HepG2 (cell line): ENCODE data around the gene SWI5. TPM values are rescaled to one million over a fixed set of nuclear protein-coding genes. Genes with fewer than 3 reads are reported as not detected.

Source experiments
- BHLHE40 ChIP-seq: IDR thresholded peaks from 2 replicates; pipeline ENCODE4 v1.6.1; 2011; ENCODE audit warnings: low read length, improper control_type of control experiment
- DRAP1 ChIP-seq: IDR thresholded peaks from 2 replicates; pipeline ENCODE4 v1.6.1; 2016; ENCODE audit warnings: missing genetic modification reagents, missing compliant biosample characterization
- LBX2 ChIP-seq: sonication (generic); formaldehyde crosslinking; IDR thresholded peaks from 2 replicates; pipeline ENCODE4 v1.5.0; 2020; ENCODE audit warnings: missing genetic modification reagents, mild to moderate bottlenecking, borderline replicate concordance
- MLX ChIP-seq: IDR thresholded peaks from 2 replicates; pipeline ENCODE4 v1.6.1; 2016
- REPIN1 ChIP-seq: sonication (generic); formaldehyde crosslinking; IDR thresholded peaks from 2 replicates; pipeline ENCODE4 v1.8.0; 2022; ENCODE audit warnings: missing genetic modification reagents, low read depth, mild to moderate bottlenecking, borderline replicate concordance
- SOX13 ChIP-seq, 3 experiments: fragments of 450-650 bp in 1 of 3; sonication (generic) in 1 of 3; formaldehyde crosslinking in 1 of 3; IDR thresholded peaks in 2 of 3; conservative IDR thresholded peaks in 1 of 3; 2 replicates each; pipeline versions ENCODE4 v1.5.0 to v1.6.1; 2016 to 2020; ENCODE audit warnings: antibody characterized with exemption in 1 of 3, mild to moderate bottlenecking in 1 of 3, missing compliant biosample characterization in 1 of 3, missing genetic modification reagents in 1 of 3, moderate library complexity in 1 of 3
- SP1 ChIP-seq, 2 experiments: fragments of 450-650 bp in 1 of 2; sonication (generic) in 1 of 2; formaldehyde crosslinking in 1 of 2; IDR thresholded peaks; 2 replicates each; pipeline versions ENCODE4 v1.4.0 to v1.6.1; 2016 to 2020; ENCODE audit warnings: missing genetic modification reagents in 1 of 2
- TFDP2 ChIP-seq: sonication (generic); formaldehyde crosslinking; IDR thresholded peaks from 2 replicates; pipeline ENCODE4 v1.4.0; 2020; ENCODE audit warnings: missing genetic modification reagents
- ZFP41 ChIP-seq: sonication (generic); formaldehyde crosslinking; IDR thresholded peaks from 2 replicates; pipeline ENCODE4 v1.4.0; 2020; ENCODE audit warnings: mild to moderate bottlenecking, missing genetic modification reagents, borderline replicate concordance
- ZNF136 ChIP-seq: sonication (generic); formaldehyde crosslinking; IDR thresholded peaks from 2 replicates; pipeline ENCODE4 v1.8.1; 2022; ENCODE audit warnings: low read depth, mild to moderate bottlenecking, moderate library complexity, missing genetic modification reagents
- ZNF276 ChIP-seq: sonication (generic); formaldehyde crosslinking; IDR thresholded peaks from 2 replicates; pipeline ENCODE4 v1.4.0; 2020; ENCODE audit warnings: mild to moderate bottlenecking, low read depth, missing genetic modification reagents
- ZNF326 ChIP-seq: sonication (generic); formaldehyde crosslinking; IDR thresholded peaks from 2 replicates; pipeline ENCODE4 v1.4.0; 2020; ENCODE audit warnings: missing genetic modification reagents, borderline replicate concordance
- ZNF354B ChIP-seq: sonication (generic); formaldehyde crosslinking; IDR thresholded peaks from 2 replicates; pipeline ENCODE4 v1.8.0; 2022; ENCODE audit warnings: mild to moderate bottlenecking, missing genetic modification reagents
- ZNF451 ChIP-seq: sonication (generic); formaldehyde crosslinking; IDR thresholded peaks from 2 replicates; pipeline ENCODE4 v1.5.0; 2020; ENCODE audit warnings: mild to moderate bottlenecking, missing genetic modification reagents
- ZNF646 ChIP-seq: sonication (generic); formaldehyde crosslinking; IDR thresholded peaks from 2 replicates; pipeline ENCODE4 v1.9.0; 2021; ENCODE audit warnings: mild to moderate bottlenecking, missing genetic modification reagents
- ZNF792 ChIP-seq: IDR thresholded peaks from 2 replicates; pipeline ENCODE4 v1.6.1; 2016
- polyA plus RNA-seq, 8 experiments: library from polyadenylated mRNA; depleted of rRNA in 3 of 8; stranded (reverse) in 7 of 8; unstranded in 1 of 8; fragments of >200 nt; fragmentation: Illumina TruSeq in 4 of 8; extraction: Trizol in 4 of 8; gene quantifications; 2 replicates each; pipeline versions ENCODE4 v1.2.1 to v1.2.3, GENCODE V29; 2011 to 2016; ENCODE audit warnings: low read depth in 4 of 8, missing spikeins in 1 of 8, mixed read lengths in 1 of 8; ENCODE audit not compliant: insufficient read depth in 1 of 8
- total RNA-seq, 5 experiments: library from RNA; depleted of rRNA; stranded (reverse); fragments of >200 nt; fragmentation: Illumina TruSeq; extraction: Trizol; gene quantifications; 2 replicates each; pipeline ENCODE4 v1.2.3, GENCODE V29; 2016; ENCODE audit warnings: low read depth in 1 of 5

SWI5 gene
- total and polyA plus RNA-seq, 2 of the 13 experiments (the other 11 are each of a cell fraction or from before 2014, with no cell fraction given) = 39.2 to 41.0 TPM

GRCh38 chr9:128322404-128323211, 46.5 kb downstream of the SWI5 start, which contains the start of the genes COQ4 and TRUB2 (continued):
- TF ChIP-seq ZNF136 (CRISPR knock-in tag) = 0 out of 2 replicates have a peak, but pooled peaks have one; percentile 60
- TF ChIP-seq ZNF276 (CRISPR knock-in tag) = peak; percentile 49; the same call in 1 of the 2 replicates
- TF ChIP-seq MLX (CRISPR knock-in tag) = no peak
- TF ChIP-seq ZNF646 (CRISPR knock-in tag) = peak; percentile 33; the same call in 1 of the 2 replicates
- TF ChIP-seq ZNF354B (CRISPR knock-in tag) = 0 out of 2 replicates have a peak, but pooled peaks have one; percentile 22
- peak; percentile 80; the same call in 1 of the 2 replicates for TF ChIP-seq ZFP41 (CRISPR knock-in tag)
- peak; percentile 40; the same call in 1 of the 2 replicates for TF ChIP-seq DRAP1 (CRISPR knock-in tag)
- peak; percentile 65; the same call in 1 of the 2 replicates for TF ChIP-seq TFDP2 (CRISPR knock-in tag)
- peak; percentile 86 for TF ChIP-seq REPIN1 (CRISPR knock-in tag)
- no peak for TF ChIP-seq ZNF326 (CRISPR knock-in tag)
- 0 out of 2 replicates have a peak, but pooled peaks have one; percentile 57 for TF ChIP-seq LBX2
- no peak for TF ChIP-seq SP1 (IDR thresholded peaks at IDR 0.05)
- TF ChIP-seq SP1 (CRISPR knock-in tag; IDR thresholded peaks at IDR 0.05) = peak; percentile 90
- TF ChIP-seq SOX13 (IDR thresholded peaks at IDR 0.05) = 0 out of 2 replicates have a peak, but pooled peaks have one; percentile 4
- no peak for TF ChIP-seq SOX13 (CRISPR knock-in tag; conservative IDR thresholded peaks at IDR 0.05 in 1 of 2, IDR thresholded peaks at IDR 0.05 in 1 of 2)
- TF ChIP-seq ZNF451 (CRISPR knock-in tag) = peak; percentile 75
- peak; percentile 28; the same call in 1 of the 2 replicates for TF ChIP-seq ZNF792 (CRISPR knock-in tag)
- TF ChIP-seq BHLHE40 = no peak
